Endothelial cell of umbilical vein (primary cell): ENCODE measurements around the gene JUNB.

Experiments
- CTCF ChIP-seq, 2 donors: IDR thresholded peaks; 1 replicate in 1 of 2; 2 replicates in 1 of 2; pipeline ENCODE4 v1.5.1; 2011; ENCODE audit warnings: low read length in 2 of 2, mild to moderate bottlenecking in 2 of 2, moderate library complexity in 2 of 2, control low read depth in 1 of 2, inconsistent platforms in 1 of 2, low read depth in 1 of 2; ENCODE audit not compliant: insufficient read depth in 1 of 2; ENCODE audit errors: extremely low read depth in 1 of 2
- EZH2 ChIP-seq: IDR thresholded peaks from 2 replicates; pipeline ENCODE4 v1.6.1; 2012; ENCODE audit warnings: borderline replicate concordance, low read depth, mild to moderate bottlenecking, moderate library complexity, low read length, inconsistent platforms; ENCODE audit not compliant: severe bottlenecking
- FOS ChIP-seq: IDR thresholded peaks from 2 replicates; pipeline ENCODE4 v1.6.1; 2011; ENCODE audit warnings: mild to moderate bottlenecking, low read length, moderate library complexity, borderline replicate concordance; ENCODE audit not compliant: insufficient read depth
- GATA2 ChIP-seq: IDR thresholded peaks from 2 replicates; pipeline ENCODE4 v1.7.0; 2011; ENCODE audit warnings: low read depth, mild to moderate bottlenecking, moderate library complexity, mixed read lengths, low read length; ENCODE audit not compliant: insufficient read length, insufficient read depth
- JUN ChIP-seq: IDR thresholded peaks from 2 replicates; pipeline ENCODE4 v1.6.1; 2011; ENCODE audit warnings: borderline replicate concordance, low read depth; ENCODE audit not compliant: insufficient read length, insufficient read depth
- MYC ChIP-seq: IDR thresholded peaks from one replicate; pipeline ENCODE4 v1.6.1; 2011; ENCODE audit warnings: mild to moderate bottlenecking, low read depth, low read length
- POLR2A ChIP-seq: IDR thresholded peaks from 2 replicates; pipeline ENCODE4 v1.6.1; 2012; ENCODE audit warnings: low read depth, mild to moderate bottlenecking, control low read depth, low read length
- POLR2AphosphoS5 ChIP-seq: IDR thresholded peaks from 2 replicates; pipeline ENCODE4 v1.6.1; 2012; ENCODE audit warnings: low read depth, mild to moderate bottlenecking, control low read depth, low read length, moderate library complexity; ENCODE audit not compliant: insufficient read depth

GRCh38 chr19:12763100-12763499 lies 28.2 kb upstream of the JUNB start:
- no peak for TF ChIP-seq CTCF (IDR thresholded peaks at IDR 0.05; ENCODE audit: extremely low read depth in 1 of 2, insufficient read depth in 1 of 2, low read depth in 1 of 2, low read length in 2 of 2)
- TF ChIP-seq FOS: no peak
- TF ChIP-seq POLR2A: no peak
- no peak for TF ChIP-seq POLR2AphosphoS5
- TF ChIP-seq EZH2: no peak
- TF ChIP-seq JUN: no peak
- no peak for TF ChIP-seq MYC
- no peak for TF ChIP-seq GATA2
